H9 (cell line): Measurements from ENCODE around the gene MIS12. TPM values are rescaled to one million over a fixed set of nuclear protein-coding genes. Genes with fewer than 3 reads are reported as not detected.

Source experiments
- DNase-seq: peaks from one replicate; pipeline ENCODE4 v3.0.0-alpha.2; 2017
- H2AFZ ChIP-seq: one replicate; pipeline ENCODE4 v1.6.1; 2013; ENCODE audit warnings: mild to moderate bottlenecking, low read length, control low read depth, moderate library complexity
- H2AK5ac ChIP-seq: 2 replicates; pipeline ENCODE4 v1.6.1; 2013; ENCODE audit warnings: low read length, control low read depth, mixed read lengths; ENCODE audit not compliant: insufficient read length
- H2BK120ac ChIP-seq: one replicate; pipeline ENCODE4 v1.6.1; 2013; ENCODE audit warnings: low read depth, mild to moderate bottlenecking, low read length, control low read depth, inconsistent platforms; ENCODE audit not compliant: poor library complexity, severe bottlenecking
- H2BK12ac ChIP-seq: 2 replicates; pipeline ENCODE4 v1.6.1; 2013; ENCODE audit warnings: low read length, control low read depth, mixed read lengths, low read depth; ENCODE audit not compliant: insufficient read length
- H2BK15ac ChIP-seq: 2 replicates; pipeline ENCODE4 v1.6.1; 2013; ENCODE audit warnings: low read depth, low read length, control low read depth
- H2BK20ac ChIP-seq: one replicate; pipeline ENCODE4 v1.6.1; 2013; ENCODE audit warnings: low read depth, mild to moderate bottlenecking, low read length, control low read depth, inconsistent platforms; ENCODE audit not compliant: poor library complexity, severe bottlenecking
- H2BK5ac ChIP-seq: 2 replicates; pipeline ENCODE4 v1.6.1; 2013; ENCODE audit warnings: low read length, control low read depth, mixed read lengths; ENCODE audit not compliant: insufficient read length
- H3K14ac ChIP-seq: 2 replicates; pipeline ENCODE4 v1.6.1; 2013; ENCODE audit warnings: low read length, control low read depth; ENCODE audit not compliant: insufficient read depth
- H3K18ac ChIP-seq: 2 replicates; pipeline ENCODE4 v1.6.1; 2013; ENCODE audit warnings: low read depth, mild to moderate bottlenecking, mixed read lengths, low read length, control low read depth; ENCODE audit not compliant: insufficient read length
- H3K23ac ChIP-seq: 2 replicates; pipeline ENCODE4 v1.6.1; 2013; ENCODE audit warnings: low read length, control low read depth, mixed read lengths, low read depth; ENCODE audit not compliant: insufficient read length
- H3K23me2 ChIP-seq: 2 replicates; pipeline ENCODE4 v1.6.1; 2013; ENCODE audit warnings: low read depth, mild to moderate bottlenecking, mixed read lengths, low read length, control low read depth; ENCODE audit not compliant: insufficient read length, poor library complexity, severe bottlenecking
- H3K27ac ChIP-seq: 2 replicates; pipeline ENCODE4 v1.5.1; 2013; ENCODE audit warnings: low read length, control low read depth, mixed read lengths, low read depth; ENCODE audit not compliant: insufficient read length
- H3K27me3 ChIP-seq: 2 replicates; pipeline ENCODE4 v1.6.1; 2013; ENCODE audit warnings: low read length, control low read depth, inconsistent platforms; ENCODE audit not compliant: insufficient read depth
- H3K4ac ChIP-seq: 2 replicates; pipeline ENCODE4 v1.6.1; 2013; ENCODE audit warnings: low read depth, mild to moderate bottlenecking, control low read depth, inconsistent platforms, low read length, moderate library complexity
- H3K4me1 ChIP-seq: 2 replicates; pipeline ENCODE4 v1.6.1; 2013; ENCODE audit warnings: low read length, control low read depth, inconsistent platforms; ENCODE audit not compliant: insufficient read depth
- H3K4me2 ChIP-seq: 2 replicates; pipeline ENCODE4 v1.6.1; 2013; ENCODE audit warnings: low read length, control low read depth, mixed read lengths; ENCODE audit not compliant: insufficient read length, insufficient read depth
- H3K56ac ChIP-seq: 2 replicates; pipeline ENCODE4 v1.6.1; 2013; ENCODE audit warnings: low read depth, mild to moderate bottlenecking, mixed read lengths, low read length, control low read depth; ENCODE audit not compliant: insufficient read length
- H3K79me1 ChIP-seq: 2 replicates; pipeline ENCODE4 v1.6.1; 2013; ENCODE audit warnings: low read depth, mild to moderate bottlenecking, moderate library complexity, low read length, control low read depth, inconsistent platforms; ENCODE audit not compliant: insufficient read depth, poor library complexity, severe bottlenecking
- H3K79me2 ChIP-seq: 2 replicates; pipeline ENCODE4 v1.6.1; 2013; ENCODE audit warnings: low read length, control low read depth, inconsistent platforms; ENCODE audit not compliant: insufficient read depth
- H3K9ac ChIP-seq: 2 replicates; pipeline ENCODE4 v1.6.1; 2013; ENCODE audit warnings: low read length, control low read depth, mixed read lengths; ENCODE audit not compliant: insufficient read length; ENCODE audit errors: extremely low read depth
- H3K9me3 ChIP-seq: one replicate; pipeline ENCODE4 v1.6.1; 2013; ENCODE audit warnings: low read depth, low read length, inconsistent platforms; ENCODE audit not compliant: control insufficient read depth
- H3T11ph ChIP-seq: one replicate; pipeline ENCODE4 v1.6.1; 2013; ENCODE audit warnings: mild to moderate bottlenecking, low read length, control low read depth, inconsistent platforms
- H4K20me1 ChIP-seq: one replicate; pipeline ENCODE4 v1.6.1; 2013; ENCODE audit not compliant: control insufficient read depth, insufficient read length, insufficient read depth
- H4K5ac ChIP-seq: 2 replicates; pipeline ENCODE4 v1.6.1; 2013; ENCODE audit warnings: low read depth, mild to moderate bottlenecking, mixed read lengths, low read length, control low read depth; ENCODE audit not compliant: insufficient read length
- H4K8ac ChIP-seq: replicated peaks from 2 replicates; pipeline ENCODE4 v1.6.1; 2013; ENCODE audit warnings: low read length, control low read depth, mixed read lengths, low read depth; ENCODE audit not compliant: insufficient read length
- H4K91ac ChIP-seq: 2 replicates; pipeline ENCODE4 v1.6.1; 2013; ENCODE audit warnings: low read depth, mild to moderate bottlenecking, moderate library complexity, mixed read lengths, low read length, control low read depth; ENCODE audit not compliant: insufficient read length
- H3K27ac Mint-ChIP-seq, 3 experiments: 2 replicates in 2 of 3; 3 replicates in 1 of 3; pipeline ENCODE4 v1.8.0; 2020 to 2021; ENCODE audit warnings: mixed read lengths in 3 of 3, mild to moderate bottlenecking in 1 of 3, moderate library complexity in 1 of 3
- H3K27me3 Mint-ChIP-seq: 2 replicates; pipeline ENCODE4 v1.8.0; 2021; ENCODE audit warnings: low read depth, mild to moderate bottlenecking, moderate library complexity, mixed read lengths
- H3K36me3 Mint-ChIP-seq, 3 experiments: 2 replicates in 2 of 3; 3 replicates in 1 of 3; pipeline ENCODE4 v1.8.0; 2020 to 2021; ENCODE audit warnings: low read depth in 3 of 3, mixed read lengths in 3 of 3; ENCODE audit not compliant: insufficient read depth in 1 of 3
- H3K4me1 Mint-ChIP-seq, 2 experiments: 2 replicates each; pipeline ENCODE4 v1.8.0; 2020; ENCODE audit warnings: mixed read lengths in 2 of 2
- H3K4me3 Mint-ChIP-seq, 2 experiments: 2 replicates in 1 of 2; 3 replicates in 1 of 2; pipeline ENCODE4 v1.8.0; 2020 to 2021; ENCODE audit warnings: mild to moderate bottlenecking in 2 of 2, mixed read lengths in 2 of 2, moderate library complexity in 1 of 2
- H3K9me3 Mint-ChIP-seq, 2 experiments: 2 replicates in 1 of 2; 3 replicates in 1 of 2; pipeline ENCODE4 v1.8.0; 2020; ENCODE audit warnings: mild to moderate bottlenecking in 2 of 2, mixed read lengths in 2 of 2, moderate library complexity in 1 of 2
- CTCF ChIP-seq: fragments of 200-600 bp; sonication (generic); conservative IDR thresholded peaks from 3 replicates; pipeline ENCODE4 v1.8.0; 2021; ENCODE audit warnings: antibody characterized with exemption, mild to moderate bottlenecking
- WGBS: extraction: QIAGEN DNeasy Blood & Tissue Kit; methylation state at CpG from one replicate; pipeline ENCODE4 v1.1.7; 2013; ENCODE audit warnings: missing lambda C conversion rate, low lambda C conversion rate, mixed read lengths; ENCODE audit not compliant: insufficient read length; ENCODE audit errors: extremely low coverage; 5-methylcytosine and 5-hydroxymethylcytosine counted together
- total RNA-seq: library from RNA; stranded (reverse); gene quantifications from 2 replicates; pipeline ENCODE4 v1.2.1, GENCODE V29; 2021

MIS12 gene
- total RNA-seq, 1 experiment from 2014 or later: 30.7 TPM

- Histone ChIP-seq H4K8ac (no peak overlapping the region), H3K9me3 (no peaks in the 10 kb centered on the region), H3K27me3 (peaks cover 5% of the 10 kb centered on the region; the same call in 1 of the 2 replicates), H3K27ac (no peak overlapping the region), H3K14ac (no peak overlapping the region), H4K91ac (no peak overlapping the region), H3K79me2 (no peaks in the 10 kb centered on the region), H4K20me1 (no peaks in the 10 kb centered on the region), H3K4me1 (no peaks in the 10 kb centered on the region), H2BK20ac (no peak overlapping the region), H4K5ac (no peak overlapping the region), H2BK15ac (no peak overlapping the region), H2BK5ac (no peak overlapping the region), H3K4me2 (no peak overlapping the region), H3K79me1 (no peaks in the 10 kb centered on the region), H3K56ac (no peak overlapping the region), H3T11ph (no peak overlapping the region), H3K4ac (no peak overlapping the region), H3K23ac (no peak overlapping the region), H2AK5ac (no peak overlapping the region), H2BK120ac (no peak overlapping the region), H2AFZ (no peak overlapping the region), H3K9ac (no peak overlapping the region), H2BK12ac (no peak overlapping the region), H3K23me2 (peaks cover 11% of the 10 kb centered on the region), H3K18ac (no peak overlapping the region)
- Mint-ChIP-seq H3K4me1 (peaks cover 14 to 17% of the 10 kb centered on the region in 2 experiments), H3K27me3 (peaks cover 51% of the 10 kb centered on the region), H3K27ac (no peak overlapping the region), H3K9me3 (no peaks in the 10 kb centered on the region), H3K36me3 (peaks cover 0 to 2% (median 0%) of the 10 kb centered on the region in 3 experiments; a peak in 1 of 7 replicates), H3K4me3 (peak overlapping the region in 1 of 2 experiments; percentile 15; a peak in 1 of 5 replicates)
- WGBS: 100% methylated on average over 2 of the region's 4 CpGs
- no peak for TF ChIP-seq CTCF
- DNase-seq: no peak
These were observed 16.2 kb downstream of the MIS12 start for GRCh38 chr17:5502552-5502951.
